GM21447 (cell line): ENCODE results near the gene CELF2.

Experiments used
- ATAC-seq: cut with Tn5 transposase; IDR thresholded peaks from one replicate; pipeline ENCODE4 v1.9.1; 2021; ENCODE audit not compliant: unreplicated experiment

Gene CELF2

GRCh38 chr10:11020548-11020942 is 2.9 kb downstream of the CELF2 start:
- ATAC-seq = no peak

- no peak for ATAC-seq
Measured at GRCh38 chr10:11022213-11022612, 4.5 kb downstream of the CELF2 start.

- ATAC-seq = no peak
Measured at GRCh38 chr10:11023009-11023953, 5.6 kb downstream of the CELF2 start.

- no peak for ATAC-seq
Measured at GRCh38 chr10:11024596-11024995, 6.9 kb downstream of the CELF2 start.

GRCh38 chr10:11025978-11026377 is 8.3 kb downstream of the CELF2 start:
- ATAC-seq = no peak

GRCh38 chr10:11026773-11027172 is 9.1 kb downstream of the CELF2 start:
- ATAC-seq = no peak

GRCh38 chr10:11034762-11035161 is 17.1 kb downstream of the CELF2 start:
- no peak for ATAC-seq

GRCh38 chr10:11035301-11035991 is 17.8 kb downstream of the CELF2 start:
- no peak for ATAC-seq

- no peak for ATAC-seq
Measured at GRCh38 chr10:11036424-11037011, 18.8 kb downstream of the CELF2 start.

- no peak for ATAC-seq
Measured at GRCh38 chr10:11037991-11038390, 20.3 kb downstream of the CELF2 start.

GRCh38 chr10:11042357-11042756 is 24.7 kb downstream of the CELF2 start:
- ATAC-seq = no peak

GRCh38 chr10:11043039-11043438 is 25.4 kb downstream of the CELF2 start:
- no peak for ATAC-seq

- no peak for ATAC-seq
Measured at GRCh38 chr10:11043446-11044127, 25.9 kb downstream of the CELF2 start.

- no peak for ATAC-seq
Measured at GRCh38 chr10:11045487-11045886, 27.8 kb downstream of the CELF2 start.

- ATAC-seq = no peak
Measured at GRCh38 chr10:11045995-11046775, 28.5 kb downstream of the CELF2 start.

GRCh38 chr10:11046776-11047160 is 29.1 kb downstream of the CELF2 start:
- no peak for ATAC-seq

GRCh38 chr10:11048707-11049278 is 31.1 kb downstream of the CELF2 start:
- no peak for ATAC-seq

GRCh38 chr10:11049806-11050205 is 32.1 kb downstream of the CELF2 start:
- no peak for ATAC-seq

- ATAC-seq = no peak
Measured at GRCh38 chr10:11050301-11051287, 32.9 kb downstream of the CELF2 start.
